Measurements from ENCODE around the gene C1QTNF8. TPM values are rescaled to one million over a fixed set of nuclear protein-coding genes. Genes with fewer than 3 reads are reported as not detected.

Gene C1QTNF8
- total and polyA plus RNA-seq, 2 of the 8 experiments (the other 6 are each of a cell fraction or from before 2014, with no cell fraction given): not detected

GRCh38 chr16:1053121-1053521 lies 42.9 kb downstream of the C1QTNF8 start (continued):
- TF ChIP-seq TAF7 (optimal IDR thresholded peaks at IDR 0.05; ENCODE audit: borderline replicate concordance, low read depth, low read length): no peak

Data from H1 (cell line).